Neural cell (in vitro differentiated cells): ENCODE data around the gene DCUN1D3. TPM values are rescaled to one million over a fixed set of nuclear protein-coding genes. Genes with fewer than 3 reads are reported as not detected.
"Not testable (repeated sequence)": the region's sequence is repeated elsewhere in the genome, so short reads cannot be mapped to it uniquely, and the experiment has no call there.

Experiments
- H2AFZ ChIP-seq: fragments of 200-600, 300-800 bp; sonication (generic), shearing (Covaris generic); 2 replicates; pipeline ENCODE4 v1.6.0; 2014; ENCODE audit warnings: low read depth, mild to moderate bottlenecking, antibody characterized with exemption, low read length, moderate library complexity
- H3F3A ChIP-seq: fragments of 200-600 bp; shearing (Covaris generic); 2 replicates; pipeline ENCODE4 v1.6.1; 2016; ENCODE audit warnings: mild to moderate bottlenecking, moderate library complexity, mixed read lengths, antibody characterized with exemption, low read length; ENCODE audit not compliant: insufficient read depth, poor library complexity, severe bottlenecking
- H3K27ac ChIP-seq: fragments of 200-600, 300-800 bp; sonication (generic), shearing (Covaris generic); 2 replicates; pipeline ENCODE4 v1.5.1; 2014; ENCODE audit warnings: mild to moderate bottlenecking, low read length, moderate library complexity
- H3K27me3 ChIP-seq: fragments of 300-800, 200-600 bp; sonication (generic), shearing (Covaris generic); 2 replicates; pipeline ENCODE4 v1.6.0; 2014; ENCODE audit warnings: mild to moderate bottlenecking, low read depth, low read length, moderate library complexity; ENCODE audit not compliant: insufficient read depth
- H3K36me3 ChIP-seq: fragments of 300-800, 200-600 bp; sonication (generic), shearing (Covaris generic); 2 replicates; pipeline ENCODE4 v1.5.1; 2014; ENCODE audit warnings: mild to moderate bottlenecking, antibody characterized with exemption, low read length, moderate library complexity; ENCODE audit not compliant: insufficient read depth
- H3K4me2 ChIP-seq: fragments of 300-800, 200-600 bp; sonication (generic), shearing (Covaris generic); 2 replicates; pipeline ENCODE4 v1.6.0; 2014; ENCODE audit warnings: mild to moderate bottlenecking, low read length
- H3K4me3 ChIP-seq: fragments of 300-800, 200-600 bp; sonication (generic), shearing (Covaris generic); 2 replicates; pipeline ENCODE4 v1.5.1; 2014; ENCODE audit warnings: mild to moderate bottlenecking, low read length, moderate library complexity
- H3K79me2 ChIP-seq: fragments of 200-600 bp; shearing (Covaris generic); replicated peaks from 2 replicates; pipeline ENCODE4 v1.6.0; 2014; ENCODE audit warnings: mild to moderate bottlenecking, low read length, moderate library complexity; ENCODE audit not compliant: insufficient read depth
- H3K9ac ChIP-seq: fragments of 300-800, 200-600 bp; sonication (generic), shearing (Covaris generic); 2 replicates; pipeline ENCODE4 v1.6.1; 2016; ENCODE audit warnings: mild to moderate bottlenecking, low read length, mixed read lengths
- H3K9me2 ChIP-seq: fragments of 200-600 bp; shearing (Covaris generic); 2 replicates; pipeline ENCODE4 v1.6.1; 2016; ENCODE audit warnings: mild to moderate bottlenecking, low read length, mixed read lengths; ENCODE audit not compliant: insufficient read depth
- H3K9me3 ChIP-seq: fragments of 200-600, 300-800 bp; sonication (generic), shearing (Covaris generic); 2 replicates; pipeline ENCODE4 v1.6.1; 2016; ENCODE audit warnings: mild to moderate bottlenecking, mixed run types, low read length, moderate library complexity, mixed read lengths
- H4K20me1 ChIP-seq: fragments of 200-600 bp; shearing (Covaris generic); 2 replicates; pipeline ENCODE4 v1.6.1; 2016; ENCODE audit warnings: mild to moderate bottlenecking, mixed run types; ENCODE audit not compliant: insufficient read depth
- EP300 ChIP-seq: fragments of 450-650 bp; conservative IDR thresholded peaks from 2 replicates; pipeline ENCODE4 v1.6.1; 2014; ENCODE audit warnings: antibody characterized with exemption, mild to moderate bottlenecking, moderate library complexity; ENCODE audit not compliant: poor library complexity, severe bottlenecking
- EZH2 ChIP-seq: fragments of 200-600, 300-800 bp; shearing (Covaris generic), sonication (generic); IDR thresholded peaks from 2 replicates; pipeline ENCODE4 v1.6.1; 2014; ENCODE audit warnings: antibody characterized with exemption, low read length, borderline replicate concordance, mild to moderate bottlenecking; ENCODE audit not compliant: insufficient read depth, poor library complexity, severe bottlenecking
- MXI1 ChIP-seq: fragments of 450-650 bp; conservative IDR thresholded peaks from 2 replicates; pipeline ENCODE4 v1.6.1; 2014; ENCODE audit warnings: antibody characterized with exemption, mild to moderate bottlenecking; ENCODE audit not compliant: poor library complexity, severe bottlenecking
- POLR2AphosphoS5 ChIP-seq: IDR thresholded peaks from 2 replicates; pipeline ENCODE4 v1.6.1; 2012
- RAD21 ChIP-seq: fragments of 450-650 bp; conservative IDR thresholded peaks from 2 replicates; pipeline ENCODE4 v1.6.1; 2014; ENCODE audit warnings: antibody characterized with exemption, mild to moderate bottlenecking, moderate library complexity
- SMC3 ChIP-seq: fragments of 450-650 bp; conservative IDR thresholded peaks from 2 replicates; pipeline ENCODE4 v1.6.1; 2014; ENCODE audit warnings: antibody characterized with exemption, mild to moderate bottlenecking, moderate library complexity; ENCODE audit not compliant: poor library complexity
- TAF1 ChIP-seq: IDR thresholded peaks from 2 replicates; pipeline ENCODE4 v1.6.1; 2012; ENCODE audit warnings: low read depth
- polyA plus RNA-seq: library from polyadenylated mRNA; depleted of rRNA; stranded (reverse); fragments of >200 nt; gene quantifications from 2 replicates; pipeline ENCODE4 v1.2.3, GENCODE V29; 2014
- TF ChIP-seq, protein P1 (sequence below): IDR thresholded peaks from 2 replicates; pipeline ENCODE4 v1.6.1; 2012; ENCODE audit warnings: borderline replicate concordance
- TF ChIP-seq, protein P2 (sequence below): fragments of 450-650 bp; IDR thresholded peaks from 2 replicates; pipeline ENCODE4 v1.5.1; 2014; ENCODE audit warnings: antibody characterized with exemption, mild to moderate bottlenecking, moderate library complexity; ENCODE audit not compliant: poor library complexity, severe bottlenecking

DCUN1D3 gene
- polyA plus RNA-seq, 1 donor from 2014 or later = 9.2 TPM

DNA sequence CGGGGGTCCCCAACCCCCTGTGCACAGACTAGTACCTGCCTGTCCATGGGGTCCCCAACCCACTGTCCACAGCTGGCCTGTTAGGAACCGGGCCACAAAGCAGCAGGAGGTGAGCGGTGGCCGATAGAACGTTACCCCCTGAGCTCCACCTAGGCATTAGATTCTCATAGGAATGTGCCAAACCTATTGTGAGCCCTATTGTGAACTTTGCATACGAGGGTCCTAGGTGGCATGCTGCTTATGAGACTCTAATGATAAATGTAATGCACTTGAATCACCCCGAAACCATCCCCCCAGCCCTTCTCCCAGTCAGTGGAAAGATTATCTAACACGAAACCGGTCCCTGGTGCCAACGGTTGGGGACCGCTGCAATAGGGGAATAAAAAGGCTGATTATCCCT, 92.3 kb downstream of the DCUN1D3 start:
- no peaks in the 10 kb centered on the region for H3K79me2 ChIP-seq
- no peak overlapping the region for H3K4me2 ChIP-seq
- H3K9me3 ChIP-seq = no peaks in the 10 kb centered on the region
- H3K36me3 ChIP-seq = no peaks in the 10 kb centered on the region
- peak overlapping the region; percentile 96 for H3K4me3 ChIP-seq
- TF ChIP-seq, protein P1, sequence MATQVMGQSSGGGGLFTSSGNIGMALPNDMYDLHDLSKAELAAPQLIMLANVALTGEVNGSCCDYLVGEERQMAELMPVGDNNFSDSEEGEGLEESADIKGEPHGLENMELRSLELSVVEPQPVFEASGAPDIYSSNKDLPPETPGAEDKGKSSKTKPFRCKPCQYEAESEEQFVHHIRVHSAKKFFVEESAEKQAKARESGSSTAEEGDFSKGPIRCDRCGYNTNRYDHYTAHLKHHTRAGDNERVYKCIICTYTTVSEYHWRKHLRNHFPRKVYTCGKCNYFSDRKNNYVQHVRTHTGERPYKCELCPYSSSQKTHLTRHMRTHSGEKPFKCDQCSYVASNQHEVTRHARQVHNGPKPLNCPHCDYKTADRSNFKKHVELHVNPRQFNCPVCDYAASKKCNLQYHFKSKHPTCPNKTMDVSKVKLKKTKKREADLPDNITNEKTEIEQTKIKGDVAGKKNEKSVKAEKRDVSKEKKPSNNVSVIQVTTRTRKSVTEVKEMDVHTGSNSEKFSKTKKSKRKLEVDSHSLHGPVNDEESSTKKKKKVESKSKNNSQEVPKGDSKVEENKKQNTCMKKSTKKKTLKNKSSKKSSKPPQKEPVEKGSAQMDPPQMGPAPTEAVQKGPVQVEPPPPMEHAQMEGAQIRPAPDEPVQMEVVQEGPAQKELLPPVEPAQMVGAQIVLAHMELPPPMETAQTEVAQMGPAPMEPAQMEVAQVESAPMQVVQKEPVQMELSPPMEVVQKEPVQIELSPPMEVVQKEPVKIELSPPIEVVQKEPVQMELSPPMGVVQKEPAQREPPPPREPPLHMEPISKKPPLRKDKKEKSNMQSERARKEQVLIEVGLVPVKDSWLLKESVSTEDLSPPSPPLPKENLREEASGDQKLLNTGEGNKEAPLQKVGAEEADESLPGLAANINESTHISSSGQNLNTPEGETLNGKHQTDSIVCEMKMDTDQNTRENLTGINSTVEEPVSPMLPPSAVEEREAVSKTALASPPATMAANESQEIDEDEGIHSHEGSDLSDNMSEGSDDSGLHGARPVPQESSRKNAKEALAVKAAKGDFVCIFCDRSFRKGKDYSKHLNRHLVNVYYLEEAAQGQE = no peak
- no peak for TF ChIP-seq TAF1
- no peak for TF ChIP-seq EP300
- TF ChIP-seq SMC3 = no peak
- no peak for TF ChIP-seq MXI1
- TF ChIP-seq EZH2 = no peak
- TF ChIP-seq POLR2AphosphoS5 = no peak
- TF ChIP-seq RAD21 = no peak
- TF ChIP-seq, protein P2, sequence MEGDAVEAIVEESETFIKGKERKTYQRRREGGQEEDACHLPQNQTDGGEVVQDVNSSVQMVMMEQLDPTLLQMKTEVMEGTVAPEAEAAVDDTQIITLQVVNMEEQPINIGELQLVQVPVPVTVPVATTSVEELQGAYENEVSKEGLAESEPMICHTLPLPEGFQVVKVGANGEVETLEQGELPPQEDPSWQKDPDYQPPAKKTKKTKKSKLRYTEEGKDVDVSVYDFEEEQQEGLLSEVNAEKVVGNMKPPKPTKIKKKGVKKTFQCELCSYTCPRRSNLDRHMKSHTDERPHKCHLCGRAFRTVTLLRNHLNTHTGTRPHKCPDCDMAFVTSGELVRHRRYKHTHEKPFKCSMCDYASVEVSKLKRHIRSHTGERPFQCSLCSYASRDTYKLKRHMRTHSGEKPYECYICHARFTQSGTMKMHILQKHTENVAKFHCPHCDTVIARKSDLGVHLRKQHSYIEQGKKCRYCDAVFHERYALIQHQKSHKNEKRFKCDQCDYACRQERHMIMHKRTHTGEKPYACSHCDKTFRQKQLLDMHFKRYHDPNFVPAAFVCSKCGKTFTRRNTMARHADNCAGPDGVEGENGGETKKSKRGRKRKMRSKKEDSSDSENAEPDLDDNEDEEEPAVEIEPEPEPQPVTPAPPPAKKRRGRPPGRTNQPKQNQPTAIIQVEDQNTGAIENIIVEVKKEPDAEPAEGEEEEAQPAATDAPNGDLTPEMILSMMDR = no peak
- H3K27me3 ChIP-seq = no peaks in the 10 kb centered on the region
- H2AFZ ChIP-seq = no peak overlapping the region
- H3F3A ChIP-seq = no peaks in the 10 kb centered on the region
- H3K9me2 ChIP-seq = no peaks in the 10 kb centered on the region
- H3K27ac ChIP-seq = peak overlapping the region; percentile 76
- peak overlapping the region; percentile 75 for H3K9ac ChIP-seq
- no peaks in the 10 kb centered on the region for H4K20me1 ChIP-seq

DNA sequence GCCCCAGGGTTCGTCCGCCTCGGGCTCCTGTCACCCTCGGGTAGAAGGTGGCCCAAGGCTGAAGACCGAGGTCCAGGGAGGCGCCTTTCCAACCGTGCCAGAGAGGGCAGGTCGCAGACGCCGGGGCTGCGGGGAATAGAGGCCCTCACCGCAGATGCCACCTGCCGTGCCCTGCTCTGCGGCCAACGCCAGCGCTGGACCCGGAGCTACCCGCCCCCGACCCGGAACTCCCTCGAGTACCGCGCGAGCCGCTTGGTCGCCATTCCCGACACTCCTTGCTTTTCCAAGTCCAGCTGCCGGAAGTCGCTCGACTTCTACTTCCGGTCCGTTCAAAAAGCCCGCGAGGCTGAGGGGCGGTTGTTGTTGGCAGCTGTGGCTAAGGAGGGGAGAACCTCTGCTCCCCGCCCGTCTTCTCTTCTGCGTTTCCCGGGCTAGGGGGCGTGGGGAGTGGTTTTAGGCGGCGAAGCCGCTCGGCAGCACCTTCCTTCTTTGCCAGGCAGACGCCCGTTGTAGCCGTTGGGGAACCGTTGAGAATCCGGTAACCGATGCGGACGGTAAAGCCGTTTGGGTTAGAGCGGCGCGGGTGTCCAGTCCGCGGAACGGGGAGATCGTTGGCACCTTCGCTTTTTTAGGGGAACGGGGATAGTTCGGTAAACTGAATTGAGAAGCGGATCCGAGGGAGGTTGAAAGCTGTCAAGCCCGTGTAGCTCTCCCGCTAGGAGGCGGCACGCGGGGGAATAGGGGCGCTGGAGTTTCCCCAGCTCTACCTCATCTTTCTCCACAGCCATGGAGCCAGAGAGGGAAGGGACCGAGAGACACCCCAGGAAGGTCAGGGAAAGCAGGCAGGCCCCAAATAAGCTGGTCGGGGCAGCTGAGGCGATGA, 93.7 kb downstream of the DCUN1D3 start, which contains the start of the genes ERI2 and REXO5:
TSS of gene ERI2 (minus strand) at position 305 of the 883 bp plus-strand sequence. CDS start at position 263, 42 bp downstream.
TSS of gene REXO5 (plus strand) at position 360 of the 883 bp plus-strand sequence. CDS start at position 787, 427 bp downstream.
- Histone ChIP-seq H2AFZ (peak within 1 kb of the TSS; percentile 99), H4K20me1 (no peaks in the 10 kb centered on the region), H3K9me2 (no peaks in the 10 kb centered on the region), H3K27me3 (no peaks in the 10 kb centered on the region), H3F3A (no peaks in the 10 kb centered on the region), H3K36me3 (no peaks in the 10 kb centered on the region), H3K9me3 (no peaks in the 10 kb centered on the region), H3K4me3 (peak within 1 kb of the TSS; percentile 96), H3K27ac (peak within 1 kb of the TSS; percentile 76), H3K9ac (peak within 1 kb of the TSS; percentile 75), H3K79me2 (no peaks in the 10 kb centered on the region), H3K4me2 (peak within 1 kb of the TSS; percentile 90)
- TF ChIP-seq POLR2AphosphoS5 (peak; percentile 71), SMC3 (peak; percentile 55), RAD21 (no peak), EP300 (peak; percentile 41), TAF1 (no peak), MXI1 (peak; percentile 98)
- TF ChIP-seq, protein P2 = peak; percentile 74
- TF ChIP-seq, protein P1 = peak; percentile 80

DNA sequence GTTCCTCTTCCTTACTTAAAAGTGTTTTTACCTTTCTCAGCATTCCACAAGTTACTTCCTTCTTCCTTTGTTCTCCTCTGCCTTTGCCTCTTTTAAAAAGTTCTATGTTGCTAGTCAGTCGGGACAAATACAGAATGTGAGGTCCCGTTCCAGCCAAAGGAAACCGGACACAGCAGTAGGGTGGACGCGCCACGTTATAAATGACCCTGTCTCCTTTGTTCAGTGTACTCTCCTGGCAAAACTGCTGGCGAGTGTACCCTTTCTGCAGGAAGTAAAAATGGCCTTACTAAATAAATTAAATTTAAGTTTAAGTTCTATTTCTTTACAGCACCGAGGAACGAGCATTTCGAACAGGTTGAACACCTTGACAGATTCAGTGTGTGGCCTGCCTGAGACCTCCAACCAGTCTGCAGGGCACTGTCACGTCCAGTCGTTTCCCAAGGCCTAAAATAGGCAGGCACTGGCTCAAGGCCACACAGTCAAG, 94.4 kb downstream of the DCUN1D3 start:
- not testable (repeated sequence) for H3F3A ChIP-seq, H3K9me3 ChIP-seq, H3K79me2 ChIP-seq, H3K9me2 ChIP-seq, H3K27me3 ChIP-seq, H4K20me1 ChIP-seq, H3K36me3 ChIP-seq
- Histone ChIP-seq H2AFZ (peak overlapping the region; percentile 99), H3K27ac (peak overlapping the region; percentile 76), H3K4me2 (peak overlapping the region; percentile 90), H3K4me3 (peak overlapping the region; percentile 96), H3K9ac (peak overlapping the region; percentile 75)
